SIG-M5 treated with dmso at 0.1 percent for 504 hours (cell line): Measurements from ENCODE around the gene TERT.

ENCODE experiments used
- DNase-seq: peaks from one replicate; lab custom pipeline; 2025; ENCODE audit not compliant: unreplicated experiment; lab: John Stamatoyannopoulos, UW

TERT gene

DNA sequence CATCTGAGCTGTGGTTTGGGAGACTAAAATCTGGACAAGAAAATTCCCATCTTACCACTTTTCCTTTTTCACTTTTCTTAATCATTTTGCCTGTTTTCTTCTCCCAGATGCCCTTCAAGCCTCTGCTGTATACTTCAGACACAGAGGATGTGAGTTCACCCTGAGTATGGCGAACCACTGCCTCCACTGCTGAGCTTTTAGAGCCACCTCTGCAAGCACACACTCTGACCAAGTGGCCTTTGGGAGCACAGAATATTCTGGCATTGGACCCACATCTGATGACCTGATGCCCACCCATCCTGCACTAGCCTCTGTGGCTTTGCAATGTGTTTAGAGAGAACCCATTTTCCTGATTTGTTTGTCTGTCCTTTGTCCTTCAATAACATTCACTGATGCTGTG lies 32.5 kb downstream of the TERT start:
- no peak for DNase-seq

DNA sequence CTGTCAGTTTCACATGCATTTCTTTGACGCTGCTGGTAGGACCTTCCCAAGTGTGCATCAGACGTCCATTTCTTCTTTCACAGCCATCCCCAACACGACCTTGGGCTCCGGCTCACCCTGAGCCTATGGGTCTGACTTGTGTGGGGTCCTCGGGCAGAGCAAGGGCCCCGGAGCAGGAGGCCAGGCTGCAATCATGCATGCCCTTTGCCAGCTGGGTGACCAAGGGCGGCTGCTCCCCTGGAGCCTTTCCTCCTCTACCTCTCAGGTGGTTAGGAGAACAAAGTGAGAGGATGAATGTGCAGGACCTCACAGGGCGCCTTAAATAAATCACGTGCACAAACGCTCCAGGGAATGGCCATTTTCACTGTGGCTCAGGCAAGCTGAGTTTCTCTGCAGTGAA lies 33.2 kb downstream of the TERT start:
- DNase-seq, result no peak

GRCh38 chr5:1259806-1260480 lies 34.9 kb downstream of the TERT start:
- no peak for DNase-seq

GRCh38 chr5:1257841-1258240 lies 37.0 kb downstream of the TERT start:
- DNase-seq, result no peak

DNA sequence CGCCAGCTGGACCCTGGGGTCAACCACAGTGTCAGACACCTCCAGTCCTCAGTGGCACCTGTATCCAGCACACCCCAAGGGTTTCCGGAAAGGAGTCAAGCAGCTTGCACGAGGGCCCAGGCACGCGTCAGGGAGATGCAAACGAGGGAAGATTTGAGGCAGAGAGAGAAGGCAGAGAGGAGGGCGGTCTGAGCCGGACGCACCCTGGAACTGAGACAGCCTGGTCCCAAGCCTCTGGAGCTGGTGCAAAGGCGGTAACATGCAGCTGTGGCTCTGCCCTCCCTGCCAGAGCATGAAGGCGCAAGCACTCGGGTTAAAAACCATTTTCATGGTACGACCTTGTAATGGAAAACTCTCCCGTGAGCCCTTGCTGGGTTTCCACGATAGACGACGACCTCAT lies 37.5 kb downstream of the TERT start:
- DNase-seq, result no peak

DNA sequence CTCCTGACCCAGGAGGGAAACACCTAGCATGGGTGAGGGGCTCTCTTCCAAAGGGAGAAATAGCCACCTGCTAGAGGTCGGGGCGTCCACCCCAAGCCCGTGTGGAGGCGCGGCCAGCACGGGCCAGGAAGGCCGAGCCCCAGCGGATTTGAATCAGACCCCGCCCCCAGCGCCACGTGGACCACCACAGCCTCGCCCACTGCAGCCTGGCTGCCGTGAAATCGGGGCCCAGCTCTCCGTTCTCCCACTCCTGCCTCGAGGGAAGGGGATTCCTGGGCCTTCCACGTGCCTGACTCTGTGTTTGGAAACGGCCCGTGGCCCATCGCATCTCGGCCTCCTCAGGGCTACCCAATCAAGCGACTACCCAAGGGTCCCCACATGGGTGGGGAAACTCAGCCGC lies 38.1 kb downstream of the TERT start:
- DNase-seq, result no peak

DNA sequence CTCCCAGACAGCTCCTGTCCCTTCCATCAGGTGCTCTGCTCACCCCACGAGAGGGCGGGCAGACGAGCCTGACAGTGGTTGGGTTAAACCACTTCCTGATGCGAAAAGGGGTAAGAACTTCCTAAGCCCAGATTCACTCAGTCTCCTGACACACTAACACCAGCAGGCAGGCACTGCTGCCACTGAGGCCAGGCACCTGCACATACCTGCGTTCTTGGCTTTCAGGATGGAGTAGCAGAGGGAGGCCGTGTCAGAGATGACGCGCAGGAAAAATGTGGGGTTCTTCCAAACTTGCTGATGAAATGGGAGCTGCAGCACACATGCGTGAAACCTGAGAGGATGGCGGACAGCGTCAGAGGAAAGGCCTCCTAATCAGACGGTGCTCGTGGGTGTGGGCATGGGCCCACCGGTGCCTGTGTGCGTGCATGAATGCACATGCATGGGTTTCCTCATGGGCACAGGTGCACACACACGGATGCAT lies 39.7 kb downstream of the TERT start:
- DNase-seq, result no peak

GRCh38 chr5:1254196-1254595 lies 40.7 kb downstream of the TERT start:
- DNase-seq, result no peak

- DNase-seq, result no peak
Measured at GRCh38 chr5:1253456-1254105, 41.3 kb downstream of the TERT start.

DNA sequence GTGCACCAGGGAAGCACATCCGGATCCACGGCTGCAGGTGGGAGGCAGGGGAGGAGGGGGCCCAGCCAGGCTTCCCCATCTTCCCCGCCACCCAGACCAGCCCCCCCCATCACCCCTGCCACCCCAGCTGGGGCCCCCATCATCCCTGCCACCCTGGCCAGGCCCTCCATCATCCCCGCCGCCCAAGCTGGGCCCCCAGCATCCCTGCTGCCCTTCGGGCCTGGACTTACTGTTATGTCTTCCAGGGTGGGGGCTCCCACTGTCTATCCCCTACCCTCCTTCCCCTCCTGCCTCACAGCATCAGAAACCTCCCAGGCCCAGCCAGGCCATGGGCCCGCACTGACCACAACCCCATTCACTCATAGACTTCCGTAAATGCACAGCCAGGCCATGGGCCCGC lies 42.2 kb downstream of the TERT start:
- no peak for DNase-seq

DNA sequence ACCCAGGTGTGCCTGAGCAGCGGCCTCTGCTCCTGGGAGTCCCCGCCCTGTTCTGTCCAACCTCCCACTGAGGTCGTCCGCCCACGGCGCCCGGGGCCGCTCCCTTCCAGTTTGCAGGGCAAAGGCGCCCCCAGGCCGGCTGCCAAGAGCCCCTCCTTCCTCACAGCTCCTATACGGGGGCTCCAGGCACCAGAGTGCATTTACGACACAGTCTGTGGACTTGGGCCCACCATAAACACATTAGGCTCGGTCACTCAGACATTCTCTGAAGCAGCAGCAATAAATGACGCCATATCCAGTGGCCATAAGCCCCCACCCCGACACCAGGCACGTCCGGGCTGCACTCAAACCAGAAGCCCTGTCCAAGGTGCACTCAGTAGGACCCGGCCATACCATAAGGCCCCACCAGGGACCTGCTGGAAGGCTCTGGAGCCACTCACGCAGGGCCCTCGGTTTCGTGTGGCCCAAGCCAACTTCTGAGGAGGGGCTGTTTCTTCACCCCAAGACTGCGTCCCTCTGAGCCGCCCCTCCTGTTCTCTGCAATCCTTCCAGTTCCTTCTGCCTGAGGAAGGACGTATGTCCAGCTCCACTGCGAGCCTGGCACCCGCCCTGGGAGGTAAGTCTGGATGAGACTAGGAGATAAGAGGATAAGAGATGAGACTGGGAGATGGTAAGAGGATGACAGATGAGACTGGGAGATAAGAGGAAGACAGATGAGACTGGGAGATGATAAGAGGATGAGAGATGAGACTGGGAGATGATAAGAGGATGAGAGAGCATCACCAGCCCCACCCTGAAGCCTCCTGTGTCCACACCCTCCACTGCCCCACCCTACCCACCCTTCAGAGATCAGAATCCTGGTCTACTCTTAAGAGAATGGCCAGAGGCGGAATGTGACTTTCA lies 42.9 kb downstream of the TERT start:
- DNase-seq, result no peak

DNA sequence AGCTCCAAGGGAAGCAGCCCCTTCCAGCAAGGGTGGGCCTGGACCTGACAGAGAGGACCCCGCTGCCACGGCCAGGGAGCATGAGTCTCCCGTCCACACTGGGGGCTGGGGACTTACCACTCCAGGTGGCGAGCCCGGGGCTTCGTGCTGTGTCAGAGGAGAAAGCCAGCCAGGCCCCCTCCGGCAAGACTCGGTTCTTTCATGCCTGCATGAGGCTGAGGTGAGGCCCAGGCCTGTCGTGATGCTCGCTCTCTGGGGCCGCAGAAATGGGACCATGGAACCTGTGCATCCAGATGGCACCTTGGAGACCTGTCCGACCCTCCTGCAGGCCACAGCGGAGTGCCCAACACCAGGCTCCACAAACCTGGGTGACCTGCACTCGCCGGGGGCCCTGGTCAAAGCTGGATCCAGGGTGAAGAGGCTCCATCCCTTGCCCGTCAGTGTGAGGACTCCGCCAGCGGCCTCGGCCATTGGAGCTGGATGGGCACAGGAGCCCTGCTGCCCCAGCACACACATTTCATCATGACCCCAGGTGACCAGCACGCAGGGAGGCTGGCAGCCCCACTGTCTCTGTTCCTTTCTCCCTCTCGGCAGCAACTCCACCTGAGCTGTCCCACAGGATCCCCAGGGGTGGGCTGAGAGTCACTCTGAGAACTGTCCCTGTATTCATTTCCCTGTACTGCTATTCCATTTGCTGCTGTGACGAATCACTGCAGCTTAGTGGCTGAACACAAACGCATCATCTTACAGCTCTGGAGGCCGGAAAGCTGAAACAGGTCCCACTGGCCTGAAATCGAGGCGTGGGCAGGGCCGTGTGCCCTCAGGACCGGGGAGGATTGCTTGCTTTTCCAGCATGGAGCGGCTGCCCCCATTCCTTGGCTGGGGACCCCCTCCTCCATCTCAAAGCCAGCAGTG lies 45.2 kb downstream of the TERT start:
- no peak for DNase-seq

DNA sequence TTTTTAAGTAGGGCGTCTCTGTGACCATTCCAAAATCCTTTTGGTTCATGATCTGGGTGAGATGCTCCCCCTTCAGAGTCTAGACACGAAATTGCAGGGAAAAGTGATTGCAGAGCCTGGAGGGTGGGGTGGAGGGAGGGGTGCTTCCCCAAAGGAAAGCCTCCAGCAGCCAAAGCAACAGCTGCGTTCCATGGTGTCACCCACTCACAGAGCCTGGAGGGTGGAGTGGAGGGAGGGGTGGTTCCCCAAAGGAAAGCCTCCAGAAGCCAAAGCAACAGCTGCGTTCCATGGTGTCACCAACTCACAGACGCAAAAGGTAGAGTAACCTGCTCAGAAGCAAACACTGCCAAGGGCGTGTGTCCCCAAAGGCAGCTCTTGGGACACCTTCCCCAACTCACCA lies 47.1 kb downstream of the TERT start:
- DNase-seq, result no peak

- DNase-seq, result no peak
Measured at GRCh38 chr5:1246711-1247431, 48.0 kb downstream of the TERT start.

- no peak for DNase-seq
Measured at GRCh38 chr5:1245905-1246576, 48.8 kb downstream of the TERT start.

DNA sequence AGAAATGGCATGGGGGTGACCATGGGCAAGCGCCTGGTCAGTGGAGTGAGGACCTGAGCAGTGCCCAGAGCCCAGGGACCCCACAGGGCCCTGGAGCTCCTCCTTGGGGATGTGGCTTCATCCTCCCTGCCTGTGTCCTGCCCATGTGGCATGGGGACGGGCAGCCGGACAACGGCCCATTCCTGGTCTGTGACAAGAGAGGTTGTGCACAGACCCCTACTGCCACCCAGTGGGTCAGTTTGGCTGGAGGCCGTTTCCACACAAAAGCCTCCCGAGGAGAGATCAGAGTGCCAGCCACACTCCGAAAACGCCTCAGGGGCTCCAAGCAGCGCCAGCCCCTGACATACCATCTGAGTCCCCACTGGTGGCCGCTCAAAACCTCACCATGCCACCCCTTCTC lies 49.9 kb downstream of the TERT start:
- DNase-seq, result no peak

GRCh38 chr5:1244255-1244654 lies 50.6 kb downstream of the TERT start:
- no peak for DNase-seq

DNA sequence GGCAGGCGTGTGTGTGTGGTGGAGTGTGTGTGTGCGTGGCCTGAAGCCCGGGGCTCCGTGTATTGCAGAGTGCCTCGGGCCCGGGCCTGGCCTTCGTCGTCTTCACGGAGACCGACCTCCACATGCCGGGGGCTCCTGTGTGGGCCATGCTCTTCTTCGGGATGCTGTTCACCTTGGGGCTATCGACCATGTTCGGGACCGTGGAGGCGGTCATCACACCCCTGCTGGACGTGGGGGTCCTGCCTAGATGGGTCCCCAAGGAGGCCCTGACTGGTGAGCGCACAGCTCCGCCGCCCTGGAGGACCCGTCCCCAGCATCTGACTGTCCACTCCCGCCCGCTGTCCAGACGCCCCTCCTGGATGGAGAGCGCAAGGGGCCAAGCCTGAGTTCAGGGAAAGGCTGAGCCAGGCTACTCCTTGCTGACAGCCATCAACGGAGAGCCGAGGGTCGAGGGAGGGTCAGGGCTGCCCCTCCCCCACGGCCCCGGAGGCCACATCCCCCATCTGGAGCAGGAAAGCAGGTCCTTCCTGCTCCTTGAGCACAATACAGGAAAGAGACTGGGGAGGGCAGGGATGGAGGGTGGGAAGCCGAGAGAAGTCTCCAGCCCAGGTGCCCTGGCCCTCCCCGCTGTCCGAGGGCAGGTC lies 51.3 kb downstream of the TERT start:
- DNase-seq, result no peak
